ENCODE data around the gene ATP2C2.

DNA sequence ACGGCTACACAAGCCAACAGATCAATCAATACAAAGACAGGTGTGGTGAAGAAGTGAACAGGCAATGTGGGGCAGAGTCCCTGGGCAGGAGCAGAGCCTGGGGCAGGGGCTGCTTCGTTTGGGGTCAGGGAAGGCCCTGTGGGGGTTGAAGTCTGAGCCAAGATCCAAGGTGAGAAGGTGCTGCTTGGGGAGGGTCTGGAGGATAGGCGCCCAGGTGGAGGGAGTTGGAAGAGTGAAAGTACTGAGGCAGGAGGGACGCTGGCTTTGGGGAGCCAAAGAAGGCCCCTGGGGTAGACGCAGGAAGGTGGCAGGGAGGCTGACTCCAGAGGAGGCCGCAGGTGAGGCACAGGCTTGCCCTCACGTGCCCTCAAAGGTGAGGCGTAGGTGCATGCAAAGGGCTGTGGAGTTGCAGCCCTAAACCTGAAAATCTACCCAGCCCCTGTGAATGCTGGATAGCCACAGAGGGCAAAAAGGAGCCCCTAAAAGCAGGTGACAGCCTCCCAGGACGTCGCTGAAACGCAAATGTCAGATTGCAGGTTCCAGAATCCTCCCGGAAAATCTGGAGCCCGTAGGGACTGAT lies 40.3 kb upstream of the ATP2C2 start:
- TF ChIP-seq CTCF (conservative IDR thresholded peaks at IDR 0.05; ENCODE audit: low read depth, low read length) (no peak), EZH2 (IDR thresholded peaks at IDR 0.05; ENCODE audit: borderline replicate concordance, low read depth, low read length, poor library complexity, severe bottlenecking) (no peak)
